Measurements from ENCODE around the gene CDC37.
A peak's percentile ranks its signal among the peaks of the same experiment; 100 is the strongest.

CDC37 gene

GRCh38 chr19:10430505-10431253, 27.3 kb upstream of the CDC37 start:
- in situ Hi-C loops (cut with HindIII; ENCODE audit: low sequenced_read_pairs) = no loop called here
- TF ChIP-seq CTCF (IDR thresholded peaks at IDR 0.05; ENCODE audit: low read depth, low read length, missing control alignments) = no peak
- no peak for DNase-seq (ENCODE audit: low read depth)
- H3K4me3 ChIP-seq (ENCODE audit: low read depth, low read length) = peak overlapping the region; percentile 28

GRCh38 chr19:10428996-10429381, 25.6 kb upstream of the CDC37 start:
- TF ChIP-seq CTCF (IDR thresholded peaks at IDR 0.05; ENCODE audit: low read depth, low read length, missing control alignments) = no peak
- in situ Hi-C loops (cut with HindIII; ENCODE audit: low sequenced_read_pairs) = no loop called here
- no peak for DNase-seq (ENCODE audit: low read depth)

GRCh38 chr19:10427169-10427568, 23.8 kb upstream of the CDC37 start:
- in situ Hi-C loops (cut with HindIII; ENCODE audit: low sequenced_read_pairs) = no loop called here
- DNase-seq (ENCODE audit: low read depth) = no peak
- no peak for TF ChIP-seq CTCF (IDR thresholded peaks at IDR 0.05; ENCODE audit: low read depth, low read length, missing control alignments)

More at GRCh38 chr19:10428996-10429381, 25.6 kb upstream of the CDC37 start:
- H3K4me3 ChIP-seq (ENCODE audit: low read depth, low read length) = no peak overlapping the region

GRCh38 chr19:10424011-10424637, 20.8 kb upstream of the CDC37 start:
- in situ Hi-C loops (cut with HindIII; ENCODE audit: low sequenced_read_pairs) = no loop called here
- peak; percentile 90 for TF ChIP-seq CTCF (IDR thresholded peaks at IDR 0.05; ENCODE audit: low read depth, low read length, missing control alignments)
- no peak for DNase-seq (ENCODE audit: low read depth)
- peak overlapping the region; percentile 17 for H3K4me3 ChIP-seq (ENCODE audit: low read depth, low read length)

More at GRCh38 chr19:10427169-10427568, 23.8 kb upstream of the CDC37 start:
- no peak overlapping the region for H3K4me3 ChIP-seq (ENCODE audit: low read depth, low read length)

GRCh38 chr19:10422846-10423245, 19.5 kb upstream of the CDC37 start:
- in situ Hi-C loops (cut with HindIII; ENCODE audit: low sequenced_read_pairs) = no loop called here
- TF ChIP-seq CTCF (IDR thresholded peaks at IDR 0.05; ENCODE audit: low read depth, low read length, missing control alignments) = no peak
- no peak overlapping the region for H3K4me3 ChIP-seq (ENCODE audit: low read depth, low read length)
- DNase-seq (ENCODE audit: low read depth) = no peak

GRCh38 chr19:10422046-10422461, 18.7 kb upstream of the CDC37 start:
- in situ Hi-C loops (cut with HindIII; ENCODE audit: low sequenced_read_pairs) = no loop called here
- H3K4me3 ChIP-seq (ENCODE audit: low read depth, low read length) = no peak overlapping the region
- no peak for DNase-seq (ENCODE audit: low read depth)
- no peak for TF ChIP-seq CTCF (IDR thresholded peaks at IDR 0.05; ENCODE audit: low read depth, low read length, missing control alignments)
